ENCODE measurements around the gene PGD. TPM values are rescaled to one million over a fixed set of nuclear protein-coding genes. Genes with fewer than 3 reads are reported as not detected.

PGD gene
- total and polyA plus RNA-seq, 2 experiments from 2014 or later, result 174 to 305 TPM

GRCh38 chr1:10407201-10407600, 8.3 kb downstream of the PGD start (continued):
- TF ChIP-seq, protein P1, sequence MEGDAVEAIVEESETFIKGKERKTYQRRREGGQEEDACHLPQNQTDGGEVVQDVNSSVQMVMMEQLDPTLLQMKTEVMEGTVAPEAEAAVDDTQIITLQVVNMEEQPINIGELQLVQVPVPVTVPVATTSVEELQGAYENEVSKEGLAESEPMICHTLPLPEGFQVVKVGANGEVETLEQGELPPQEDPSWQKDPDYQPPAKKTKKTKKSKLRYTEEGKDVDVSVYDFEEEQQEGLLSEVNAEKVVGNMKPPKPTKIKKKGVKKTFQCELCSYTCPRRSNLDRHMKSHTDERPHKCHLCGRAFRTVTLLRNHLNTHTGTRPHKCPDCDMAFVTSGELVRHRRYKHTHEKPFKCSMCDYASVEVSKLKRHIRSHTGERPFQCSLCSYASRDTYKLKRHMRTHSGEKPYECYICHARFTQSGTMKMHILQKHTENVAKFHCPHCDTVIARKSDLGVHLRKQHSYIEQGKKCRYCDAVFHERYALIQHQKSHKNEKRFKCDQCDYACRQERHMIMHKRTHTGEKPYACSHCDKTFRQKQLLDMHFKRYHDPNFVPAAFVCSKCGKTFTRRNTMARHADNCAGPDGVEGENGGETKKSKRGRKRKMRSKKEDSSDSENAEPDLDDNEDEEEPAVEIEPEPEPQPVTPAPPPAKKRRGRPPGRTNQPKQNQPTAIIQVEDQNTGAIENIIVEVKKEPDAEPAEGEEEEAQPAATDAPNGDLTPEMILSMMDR (conservative IDR thresholded peaks at IDR 0.05; ENCODE audit: low read depth in 2 of 2), result no peak
- no peak for TF ChIP-seq ZNF114 (CRISPR knock-in tag; IDR thresholded peaks at IDR 0.05)
- no peak for TF ChIP-seq NANOG (IDR thresholded peaks at IDR 0.05; ENCODE audit: borderline replicate concordance)
- TF ChIP-seq EZH2 (IDR thresholded peaks at IDR 0.05; ENCODE audit: low read depth, unreplicated experiment), result no peak
- TF ChIP-seq ZNF462 (CRISPR knock-in tag; IDR thresholded peaks at IDR 0.05), result no peak
- TF ChIP-seq JUNB (IDR thresholded peaks at IDR 0.05; ENCODE audit: unreplicated experiment), result no peak
- no peak for TF ChIP-seq STAT1 (IDR thresholded peaks at IDR 0.05; ENCODE audit: unreplicated experiment)
- no peak for TF ChIP-seq POLR2AphosphoS5 (IDR thresholded peaks at IDR 0.05; ENCODE audit: low read depth)

Measured in GM23338 (cell line).